Kidney (tissue), 14 donors: ENCODE data around the gene C1orf21. TPM values are rescaled to one million over a fixed set of nuclear protein-coding genes. Genes with fewer than 3 reads are reported as not detected.

Source experiments
- DNase-seq, 5 donors: peaks; one replicate each; pipeline ENCODE4 v3.0.0-alpha.2; 2013 to 2020
- FAIRE-seq: peaks from 2 replicates; lab custom pipeline; 2012; peaks lifted over from hg19 to GRCh38; lab: Jason Lieb, UNC
- H3K27ac ChIP-seq, 2 donors: one replicate each; pipeline ENCODE4 v1.7.0; 2013; ENCODE audit warnings: low read depth in 2 of 2, low read length in 2 of 2, inconsistent platforms in 1 of 2
- H3K27me3 ChIP-seq: one replicate; pipeline ENCODE4 v1.7.1; 2013; ENCODE audit warnings: low read length, inconsistent platforms; ENCODE audit not compliant: control insufficient read depth, insufficient read depth
- H3K36me3 ChIP-seq, 3 donors: one replicate each; pipeline versions ENCODE4 v1.7.0 to v1.7.1; 2013; ENCODE audit warnings: low read length in 3 of 3, control low read depth in 1 of 3, inconsistent platforms in 1 of 3; ENCODE audit not compliant: insufficient read depth in 3 of 3, control insufficient read depth in 2 of 3
- H3K4me1 ChIP-seq, 3 donors: one replicate each; pipeline versions ENCODE4 v1.7.0 to v1.7.1; 2013; ENCODE audit warnings: low read length in 3 of 3, inconsistent platforms in 1 of 3, low read depth in 1 of 3; ENCODE audit not compliant: control insufficient read depth in 2 of 3, insufficient read depth in 2 of 3
- H3K4me3 ChIP-seq, 3 donors: one replicate each; pipeline versions ENCODE4 v1.7.0 to v1.8.1; 2013; ENCODE audit warnings: low read length in 3 of 3, control low read depth in 1 of 3, inconsistent platforms in 1 of 3
- H3K9ac ChIP-seq, 3 donors: one replicate each; pipeline versions ENCODE4 v1.7.0 to v1.7.1; 2013; ENCODE audit warnings: low read length in 3 of 3, control low read depth in 1 of 3, inconsistent platforms in 1 of 3
- H3K9me3 ChIP-seq, 3 donors: one replicate each; pipeline versions ENCODE4 v1.7.0 to v1.7.1; 2013; ENCODE audit warnings: low read length in 3 of 3, control low read depth in 1 of 3, inconsistent platforms in 1 of 3; ENCODE audit not compliant: control insufficient read depth in 2 of 3, insufficient read depth in 1 of 3
- CTCF ChIP-seq: IDR thresholded peaks from 3 replicates; pipeline ENCODE4 v1.5.1; 2012; ENCODE audit warnings: mild to moderate bottlenecking, moderate library complexity, borderline replicate concordance; ENCODE audit not compliant: insufficient read depth; ENCODE audit errors: extremely low read depth
- intact Hi-C: fragments of 100-400 bp; cut with DNase I; formaldehyde crosslinking; loops from one replicate; pipeline ENCODE4 v1.11.1; 2022
- polyA plus RNA-seq: library from polyadenylated mRNA; stranded (reverse); fragments of 350-450 nt; fragmentation: Illumina TruSeq; extraction: RNeasy Lipid Tissue Mini Kit (QIAGEN cat#74804); gene quantifications from one replicate; pipeline ENCODE4 v1.2.3, GENCODE V29; 2014; ENCODE audit warnings: low read depth, low replicate concordance; ENCODE audit not compliant: insufficient read depth
- total RNA-seq: library from RNA; stranded (reverse); fragmentation: NEBNext Ultra II Directional; extraction: Animal tissue kit (Norgen Biotek cat#: 25700); gene quantifications from one replicate; pipeline ENCODE4 v1.2.1, GENCODE V29; 2021
- donor health status: control.
- donor health status: control.
- donor health status: control.
- donor health status: control.
- donor health status: control.
- donor health status: DM: yes; HTN: yes; CAD: no.
- donor health status: Normal renal cell carcinoma (clear cell type).

Gene C1orf21
- total and polyA plus RNA-seq, 2 donors from 2014 or later, result 18.3 to 18.6 TPM

- FAIRE-seq, result no peak
- intact Hi-C loops, result no loop called here
- no peak overlapping the region for H3K9ac ChIP-seq
Observed at GRCh38 chr1:184622136-184622823, 235.5 kb downstream of the C1orf21 start.

GRCh38 chr1:184623404-184623803, 236.6 kb downstream of the C1orf21 start:
- Histone ChIP-seq H3K36me3 (no peaks in the 10 kb centered on the region), H3K4me3 (no peak overlapping the region), H3K9me3 (no peaks in the 10 kb centered on the region), H3K4me1 (peaks cover 0 to 3% (median 0%) of the 10 kb centered on the region in 3 donors), H3K27me3 (no peaks in the 10 kb centered on the region), H3K9ac (no peak overlapping the region), H3K27ac (no peak overlapping the region)
- DNase-seq (no peak), FAIRE-seq (no peak)
- intact Hi-C loops, result no loop called here
- TF ChIP-seq CTCF, result no peak

More at GRCh38 chr1:184622136-184622823, 235.5 kb downstream of the C1orf21 start:
- H3K36me3 ChIP-seq, result no peaks in the 10 kb centered on the region
- peak overlapping the region in 1 of 2 donors; percentile 47 for H3K27ac ChIP-seq
- peak; percentile 64 to 89 (median 77) for DNase-seq
- H3K27me3 ChIP-seq, result no peaks in the 10 kb centered on the region
- TF ChIP-seq CTCF, result no peak
- H3K4me1 ChIP-seq, result peaks cover 0 to 3% (median 0%) of the 10 kb centered on the region in 3 donors
- H3K4me3 ChIP-seq, result no peak overlapping the region
- H3K9me3 ChIP-seq, result no peaks in the 10 kb centered on the region

GRCh38 chr1:184624051-184624450, 237.2 kb downstream of the C1orf21 start:
- Histone ChIP-seq H3K27ac (no peak overlapping the region), H3K9me3 (no peaks in the 10 kb centered on the region), H3K9ac (no peak overlapping the region), H3K27me3 (no peaks in the 10 kb centered on the region), H3K4me1 (peaks cover 0 to 3% (median under 1%) of the 10 kb centered on the region in 3 donors), H3K4me3 (no peak overlapping the region), H3K36me3 (no peaks in the 10 kb centered on the region)
- DNase-seq (no peak), FAIRE-seq (no peak)
- TF ChIP-seq CTCF, result no peak
- intact Hi-C loops, result no loop called here
